GM12878 (cell line): ENCODE results near the gene BLACAT1. TPM values are rescaled to one million over a fixed set of nuclear protein-coding genes. Genes with fewer than 3 reads are reported as not detected.

Experiments used
- ATAC-seq: fragments of 200-7000 bp; cut with Tn5 transposase; 3 replicates; pipeline ENCODE4 v1.9.1; 2020; ENCODE audit warnings: mild to moderate bottlenecking, moderate library complexity
- BruUV-seq: library from RNA; stranded (reverse); fragments of 400-500 nt; replicated peaks from 2 replicates; lab custom pipeline; 2021; lab: Mats Ljungman, UMichigan
- CTCF ChIA-PET: fragments of 300-600 bp; sonication (Branson Sonifier 250); formaldehyde crosslinking; extraction: SDS; loops from one replicate; lab custom pipeline; 2021; ENCODE audit warnings: inconsistent platforms; lab: Yijun Ruan, JAX
- POLR2A ChIA-PET: fragments of 350-600 bp; formaldehyde crosslinking; extraction: SDS; loops from one replicate; lab custom pipeline; 2021; ENCODE audit warnings: inconsistent platforms; lab: Charles Lee
- RAD21 ChIA-PET: fragments of 300-600 bp; sonication (Branson Sonifier 250); formaldehyde crosslinking; loops from one replicate; lab custom pipeline; 2023; ENCODE audit warnings: antibody characterized with exemption; ENCODE audit not compliant: unreplicated experiment; lab: Charles Lee
- SMC1A ChIA-PET: fragments of 300-600 bp; sonication (Branson Sonifier 250); formaldehyde crosslinking; loops from one replicate; lab custom pipeline; 2023; ENCODE audit not compliant: unreplicated experiment, uncharacterized antibody; lab: Charles Lee
- DNase-seq: peaks from one replicate; pipeline ENCODE4 v3.0.0-alpha.2; 2011; ENCODE audit warnings: low read depth, low spot score
- FAIRE-seq: peaks from 3 replicates; lab custom pipeline; 2011; peaks lifted over from hg19 to GRCh38; lab: Jason Lieb, UNC
- H2AFZ ChIP-seq: 2 replicates; pipeline ENCODE4 v1.6.0; 2011; ENCODE audit warnings: low read depth, low read length, control low read depth; ENCODE audit not compliant: control insufficient read depth
- H3K27ac ChIP-seq: 2 replicates; pipeline ENCODE4 v1.5.1; 2011; ENCODE audit warnings: control low read depth; ENCODE audit not compliant: control insufficient read depth, insufficient read depth
- H3K27me3 ChIP-seq, 2 experiments: replicated peaks in 1 of 2; 2 replicates each; pipeline versions ENCODE4 v1.6.0 to v1.6.1; 2011; ENCODE audit warnings: low read length in 1 of 2; ENCODE audit not compliant: control insufficient read depth in 2 of 2, insufficient read depth in 2 of 2
- H3K36me3 ChIP-seq, 2 experiments: 2 replicates each; pipeline ENCODE4 v1.5.1; 2011; ENCODE audit warnings: low read length in 1 of 2; ENCODE audit not compliant: control insufficient read depth in 2 of 2, insufficient read depth in 2 of 2
- H3K4me1 ChIP-seq: 2 replicates; pipeline ENCODE4 v1.6.1; 2011; ENCODE audit warnings: mild to moderate bottlenecking, low read length, moderate library complexity, mixed read lengths; ENCODE audit not compliant: control insufficient read depth, insufficient read depth
- H3K4me2 ChIP-seq: 2 replicates; pipeline ENCODE4 v1.6.0; 2011; ENCODE audit warnings: control low read depth; ENCODE audit not compliant: control insufficient read depth, insufficient read depth
- H3K4me3 ChIP-seq: fragments of 200-600 bp; sonication (generic); 2 replicates; pipeline ENCODE4 v1.5.1; 2016
- H3K79me2 ChIP-seq: 2 replicates; pipeline ENCODE4 v1.6.0; 2011; ENCODE audit warnings: low read length; ENCODE audit not compliant: control insufficient read depth, insufficient read depth
- H3K9ac ChIP-seq: 2 replicates; pipeline ENCODE4 v1.8.0; 2011; ENCODE audit warnings: low read length, control low read depth, mixed read lengths; ENCODE audit not compliant: control insufficient read depth, insufficient read depth
- H3K9me3 ChIP-seq: replicated peaks from 3 replicates; pipeline ENCODE4 v1.5.1; 2011; ENCODE audit warnings: mild to moderate bottlenecking, low read length; ENCODE audit not compliant: control insufficient read depth, insufficient read depth
- H4K20me1 ChIP-seq: 2 replicates; pipeline ENCODE4 v1.6.0; 2011; ENCODE audit not compliant: control insufficient read depth, insufficient read depth
- CEBPZ ChIP-seq: fragments of 150-350 bp; IDR thresholded peaks from 2 replicates; pipeline ENCODE4 v1.6.1; 2016; ENCODE audit warnings: low read depth, low read length
- CTCF ChIP-seq, 3 experiments: IDR thresholded peaks in 2 of 3; conservative IDR thresholded peaks in 1 of 3; 2 replicates each; pipeline ENCODE4 v1.5.1; 2011; ENCODE audit warnings: low read depth in 3 of 3, low read length in 3 of 3, mild to moderate bottlenecking in 3 of 3, control low read depth in 2 of 3, moderate library complexity in 2 of 3, inconsistent platforms in 1 of 3, mixed read lengths in 1 of 3; ENCODE audit not compliant: control insufficient read depth in 2 of 3, insufficient read depth in 1 of 3; ENCODE audit errors: extremely low read depth in 1 of 3
- DPF2 ChIP-seq: fragments of 450-650 bp; IDR thresholded peaks from 2 replicates; pipeline ENCODE4 v1.6.1; 2017; ENCODE audit warnings: mild to moderate bottlenecking
- E2F8 ChIP-seq: fragments of 450-650 bp; IDR thresholded peaks from 2 replicates; pipeline ENCODE4 v1.6.1; 2018; ENCODE audit warnings: mild to moderate bottlenecking, low read depth, moderate library complexity; ENCODE audit not compliant: partially characterized antibody
- GABPA ChIP-seq: IDR thresholded peaks from 2 replicates; pipeline ENCODE4 v1.6.1; 2014; ENCODE audit warnings: antibody characterized with exemption, low read depth, mild to moderate bottlenecking, inconsistent platforms
- IKZF1 ChIP-seq: fragments of 450-650 bp; conservative IDR thresholded peaks from 2 replicates; pipeline ENCODE4 v1.6.1; 2017; ENCODE audit warnings: antibody characterized with exemption, mild to moderate bottlenecking
- NRF1 ChIP-seq: conservative IDR thresholded peaks from 2 replicates; pipeline ENCODE4 v1.6.1; 2011; ENCODE audit warnings: mild to moderate bottlenecking, low read depth, low read length, improper control_type of control experiment
- RAD21 ChIP-seq: IDR thresholded peaks from 2 replicates; pipeline ENCODE4 v1.6.1; 2011; ENCODE audit warnings: mild to moderate bottlenecking, low read depth, low read length, moderate library complexity; ENCODE audit not compliant: insufficient read depth
- SIX5 ChIP-seq: IDR thresholded peaks from 2 replicates; pipeline ENCODE4 v1.6.1; 2011; ENCODE audit warnings: mild to moderate bottlenecking, low read depth, low read length, moderate library complexity; ENCODE audit not compliant: severe bottlenecking
- SMAD5 ChIP-seq: IDR thresholded peaks from 2 replicates; pipeline ENCODE4 v1.6.1; 2016; ENCODE audit warnings: antibody characterized with exemption, low read depth
- SMC3 ChIP-seq: IDR thresholded peaks from 2 replicates; pipeline ENCODE4 v1.6.1; 2011; ENCODE audit warnings: low read length, improper control_type of control experiment, borderline replicate concordance
- STAT1 ChIP-seq: fragments of 450-650 bp; conservative IDR thresholded peaks from 2 replicates; pipeline ENCODE4 v1.6.1; 2014; ENCODE audit warnings: antibody characterized with exemption, mild to moderate bottlenecking
- WGBS: methylation state at CpG from one replicate; pipeline ENCODE4 v1.1.6; 2016; ENCODE audit warnings: low lambda C conversion rate; ENCODE audit not compliant: insufficient replicate concordance, insufficient coverage; ENCODE audit errors: missing lambda C conversion rate; 5-methylcytosine and 5-hydroxymethylcytosine counted together
- in situ Hi-C: fragments of 300-500 bp; cut with MboI; formaldehyde crosslinking; loops from 9 replicates; pipeline ENCODE4 v1.14.3; 2018; ENCODE audit warnings: mixed read lengths
- intact Hi-C: fragments of 100-400 bp; cut with micrococcal nuclease; formaldehyde crosslinking; loops from one replicate; pipeline ENCODE4 v1.14.2; 2022; ENCODE audit not compliant: unreplicated experiment
- polyA plus RNA-seq, 11 experiments: library from polyadenylated mRNA; depleted of rRNA in 4 of 11; unstranded in 6 of 11; stranded (reverse) in 5 of 11; fragments of >200 nt; fragmentation: Nextera tagmentation in 4 of 11; fragmentation: Illumina TruSeq in 1 of 11; extraction: Ambion mirVana in 4 of 11; extraction: Trizol in 1 of 11; gene quantifications; 1 replicate in 1 of 11; 2 replicates in 10 of 11; pipeline versions ENCODE4 v1.2.1 to v1.2.3, GENCODE V29; 2011 to 2016; ENCODE audit warnings: inconsistent platforms in 2 of 11, missing spikeins in 2 of 11, low read depth in 1 of 11
- total RNA-seq, 4 experiments: library from RNA; depleted of rRNA in 3 of 4; stranded (reverse); fragments of >200 nt in 3 of 4; fragmentation: Illumina TruSeq in 1 of 4; extraction: Trizol in 1 of 4; gene quantifications; 2 replicates each; pipeline versions ENCODE4 v1.2.1 to v1.2.3, GENCODE V29; 2013 to 2021

BLACAT1 gene
- total and polyA plus RNA-seq, 10 of the 15 experiments (the other 5 are each of a cell fraction or from before 2014, with no cell fraction given): 0.04 to 1.6 (median 0.15) TPM; not detected in 1

DNA sequence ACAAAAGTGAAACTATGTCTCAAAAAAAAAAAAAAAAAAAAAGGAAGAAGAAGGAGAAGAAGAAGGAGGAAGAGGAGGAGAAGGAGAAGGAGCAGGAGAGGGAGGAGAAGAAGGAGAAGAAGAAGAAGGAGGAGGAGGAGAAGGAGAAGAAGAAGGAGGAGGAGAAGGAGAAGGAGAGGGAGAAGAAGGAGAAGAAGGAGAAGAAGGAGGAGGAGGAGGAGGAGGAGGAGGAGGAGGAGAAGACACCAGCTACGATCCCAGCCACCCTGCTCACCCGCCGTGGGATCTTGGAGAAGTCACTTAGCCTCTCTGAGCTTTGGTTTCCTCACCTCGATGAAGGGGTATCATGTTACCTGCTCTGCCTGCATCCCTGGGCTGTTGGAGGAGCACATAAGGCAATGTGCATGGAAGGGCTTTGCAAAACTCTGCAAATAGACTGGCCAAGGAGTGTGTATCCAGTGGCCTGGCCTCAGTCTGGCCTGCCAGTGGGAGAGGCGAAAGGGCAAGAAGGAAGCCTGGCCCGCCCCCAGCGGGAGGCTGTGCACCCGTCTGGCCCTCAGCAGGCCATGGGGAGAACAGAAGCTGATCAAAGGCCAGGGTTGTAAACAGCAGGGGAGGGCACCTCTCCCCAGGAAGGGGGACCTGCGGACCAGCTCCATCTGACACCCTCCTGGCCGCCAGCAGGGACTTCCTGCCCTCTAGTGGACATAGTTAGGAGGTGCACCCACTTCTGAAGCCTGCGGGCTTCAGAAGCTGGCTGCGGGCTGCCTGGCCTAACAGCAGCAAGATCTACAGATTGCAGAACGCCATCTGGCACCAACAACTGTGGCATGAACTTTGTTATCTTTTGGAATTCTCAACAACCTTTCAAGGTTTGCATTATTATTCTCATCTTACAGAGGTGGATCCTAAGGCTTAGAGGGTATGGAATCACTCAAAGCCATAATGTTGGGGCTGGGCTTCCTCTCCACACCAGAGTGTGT is 29.4 kb upstream of the BLACAT1 start:
- H3K9me3 ChIP-seq: no peaks in the 10 kb centered on the region
- DNase-seq (no peak), ATAC-seq (peak; percentile 65), FAIRE-seq (peak; percentile 73)
- no peak overlapping the region for H3K27ac ChIP-seq
- in situ Hi-C loops (loop anchor here (5.0 kb wide), 3 partner anchors 37 to 213 kb away; no protein-coding TSS in a partner anchor), intact Hi-C loops (loop anchor here (1.0 to 5.0 kb wide), 5 partner anchors 88 to 212 kb away; no protein-coding TSS in a partner anchor)
- H2AFZ ChIP-seq: no peak overlapping the region
- H3K79me2 ChIP-seq: no peaks in the 10 kb centered on the region
- 0 out of 4 replicates have a peak, but pooled peaks cover 0 to 1% of the 10 kb centered on the region in 2 experiments for H3K27me3 ChIP-seq
- SMC1A ChIA-PET: interaction anchor here (0.6 to 17.0 kb wide), 40 partner anchors 8 to 218 kb away, joined by 3 to 319 read pairs (median 6); partner anchors contain the start of genes KLHDC8A, LEMD1 and NUAK2
- 19% methylated on average over 13 of the region's 13 CpGs for WGBS
- no peak overlapping the region for H3K9ac ChIP-seq
- H4K20me1 ChIP-seq: no peaks in the 10 kb centered on the region
- no peak overlapping the region for H3K4me2 ChIP-seq
- RAD21 ChIA-PET: interaction anchor here (0.7 to 11.2 kb wide), 53 partner anchors 9 to 1598 kb away, joined by 3 to 342 read pairs (median 6); partner anchors contain the start of genes ELK4, KLHDC8A and LEMD1
- H3K4me1 ChIP-seq: peaks cover 17% of the 10 kb centered on the region
- H3K36me3 ChIP-seq: no peaks in the 10 kb centered on the region
- POLR2A ChIA-PET: interaction anchor here (0.6 to 1.0 kb wide), 4 partner anchors 39 to 211 kb away, joined by 3 to 7 read pairs (median 3); no protein-coding TSS in a partner anchor
- CTCF ChIA-PET: interaction anchor here (0.5 to 22.4 kb wide), 67 partner anchors 7 to 713 kb away, joined by 3 to 891 read pairs (median 5); partner anchors contain the start of genes CDK18, KLHDC8A, LEMD1 and RBBP5
- BruUV-seq: no TSS peak
- H3K4me3 ChIP-seq: no peak overlapping the region
- TF ChIP-seq DPF2 (0 out of 2 replicates have a peak, but pooled peaks have one; percentile 43), IKZF1 (peak; percentile 49), CTCF (IDR thresholded peaks at IDR 0.05 in 2 of 3, conservative IDR thresholded peaks at IDR 0.05 in 1 of 3; ENCODE audit: control insufficient read depth in 2 of 3, extremely low read depth in 1 of 3, insufficient read depth in 1 of 3, low read depth in 3 of 3, low read length in 3 of 3) (peak; percentile 94 to 97 (median 96); a peak in 5 of 6 replicates), CEBPZ (no peak), SMC3 (peak; percentile 95), SIX5 (no peak), NRF1 (no peak), E2F8 (no peak), STAT1 (0 out of 2 replicates have a peak, but pooled peaks have one; percentile 49), SMAD5 (no peak), GABPA (no peak), RAD21 (peak; percentile 98)
